KMS-11 (cell line): ENCODE measurements around the gene SERTAD3.

Experiments used
- H2AFZ ChIP-seq: fragments of 200-600 bp; sonication (generic); 2 replicates; pipeline ENCODE4 v1.6.1; 2016; ENCODE audit warnings: antibody characterized with exemption, mixed run types, low read depth
- H3K27ac ChIP-seq: fragments of 200-600 bp; sonication (generic); 2 replicates; pipeline ENCODE4 v1.6.1; 2016; ENCODE audit warnings: mild to moderate bottlenecking, mixed run types
- H3K27me3 ChIP-seq: fragments of 200-600 bp; sonication (generic); 2 replicates; pipeline ENCODE4 v1.6.1; 2017; ENCODE audit warnings: mild to moderate bottlenecking, low read depth, mixed run types, moderate library complexity; ENCODE audit not compliant: insufficient read depth
- H3K36me3 ChIP-seq: fragments of 200-600 bp; sonication (generic); 2 replicates; pipeline ENCODE4 v1.6.1; 2017; ENCODE audit warnings: mild to moderate bottlenecking, mixed run types; ENCODE audit not compliant: insufficient read depth
- H3K4me1 ChIP-seq: fragments of 200-600 bp; sonication (generic); 2 replicates; pipeline ENCODE4 v1.6.1; 2016; ENCODE audit warnings: mild to moderate bottlenecking, low read depth, mixed run types; ENCODE audit not compliant: poor library complexity, severe bottlenecking
- H3K4me2 ChIP-seq: fragments of 200-600 bp; sonication (generic); 2 replicates; pipeline ENCODE4 v1.7.0; 2016; ENCODE audit warnings: mild to moderate bottlenecking, mixed run types
- H3K4me3 ChIP-seq: fragments of 200-600 bp; sonication (generic); IDR thresholded peaks from 2 replicates; pipeline ENCODE4 v1.6.1; 2017; ENCODE audit warnings: low read depth, low read length, mixed read lengths; ENCODE audit not compliant: insufficient read depth
- H3K79me2 ChIP-seq: fragments of 200-600 bp; sonication (generic); 2 replicates; pipeline ENCODE4 v1.6.1; 2016; ENCODE audit warnings: low read depth, mixed run types; ENCODE audit not compliant: insufficient read depth
- H3K9ac ChIP-seq: fragments of 200-600 bp; sonication (generic); 2 replicates; pipeline ENCODE4 v1.6.1; 2016; ENCODE audit warnings: mild to moderate bottlenecking, mixed run types
- H4K20me1 ChIP-seq: fragments of 200-600 bp; sonication (generic); 2 replicates; pipeline ENCODE4 v1.6.1; 2016; ENCODE audit warnings: mild to moderate bottlenecking, mixed run types; ENCODE audit not compliant: insufficient read depth
- TF ChIP-seq, protein P1 (sequence below): fragments of 200-600 bp; sonication (generic); conservative IDR thresholded peaks from 2 replicates; pipeline ENCODE4 v1.6.1; 2017; ENCODE audit warnings: low read depth, mild to moderate bottlenecking, antibody characterized with exemption, low read length, moderate library complexity, mixed read lengths

SERTAD3 gene

GRCh38 chr19:40414542-40415535 is 29.3 kb downstream of the SERTAD3 start:
- peaks cover 13% of the 10 kb centered on the region for H3K4me1 ChIP-seq
- 0 out of 2 replicates have a peak overlapping the region, but pooled peaks have one; percentile 6 for H2AFZ ChIP-seq
- H4K20me1 ChIP-seq: no peaks in the 10 kb centered on the region
- H3K79me2 ChIP-seq: no peaks in the 10 kb centered on the region
- H3K9ac ChIP-seq: no peak overlapping the region
- H3K27ac ChIP-seq: no peak overlapping the region
- H3K36me3 ChIP-seq: no peaks in the 10 kb centered on the region
- no peak overlapping the region for H3K4me2 ChIP-seq
- no peaks in the 10 kb centered on the region for H3K27me3 ChIP-seq
- TF ChIP-seq, protein P1, sequence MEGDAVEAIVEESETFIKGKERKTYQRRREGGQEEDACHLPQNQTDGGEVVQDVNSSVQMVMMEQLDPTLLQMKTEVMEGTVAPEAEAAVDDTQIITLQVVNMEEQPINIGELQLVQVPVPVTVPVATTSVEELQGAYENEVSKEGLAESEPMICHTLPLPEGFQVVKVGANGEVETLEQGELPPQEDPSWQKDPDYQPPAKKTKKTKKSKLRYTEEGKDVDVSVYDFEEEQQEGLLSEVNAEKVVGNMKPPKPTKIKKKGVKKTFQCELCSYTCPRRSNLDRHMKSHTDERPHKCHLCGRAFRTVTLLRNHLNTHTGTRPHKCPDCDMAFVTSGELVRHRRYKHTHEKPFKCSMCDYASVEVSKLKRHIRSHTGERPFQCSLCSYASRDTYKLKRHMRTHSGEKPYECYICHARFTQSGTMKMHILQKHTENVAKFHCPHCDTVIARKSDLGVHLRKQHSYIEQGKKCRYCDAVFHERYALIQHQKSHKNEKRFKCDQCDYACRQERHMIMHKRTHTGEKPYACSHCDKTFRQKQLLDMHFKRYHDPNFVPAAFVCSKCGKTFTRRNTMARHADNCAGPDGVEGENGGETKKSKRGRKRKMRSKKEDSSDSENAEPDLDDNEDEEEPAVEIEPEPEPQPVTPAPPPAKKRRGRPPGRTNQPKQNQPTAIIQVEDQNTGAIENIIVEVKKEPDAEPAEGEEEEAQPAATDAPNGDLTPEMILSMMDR: no peak
- no peak overlapping the region for H3K4me3 ChIP-seq

DNA sequence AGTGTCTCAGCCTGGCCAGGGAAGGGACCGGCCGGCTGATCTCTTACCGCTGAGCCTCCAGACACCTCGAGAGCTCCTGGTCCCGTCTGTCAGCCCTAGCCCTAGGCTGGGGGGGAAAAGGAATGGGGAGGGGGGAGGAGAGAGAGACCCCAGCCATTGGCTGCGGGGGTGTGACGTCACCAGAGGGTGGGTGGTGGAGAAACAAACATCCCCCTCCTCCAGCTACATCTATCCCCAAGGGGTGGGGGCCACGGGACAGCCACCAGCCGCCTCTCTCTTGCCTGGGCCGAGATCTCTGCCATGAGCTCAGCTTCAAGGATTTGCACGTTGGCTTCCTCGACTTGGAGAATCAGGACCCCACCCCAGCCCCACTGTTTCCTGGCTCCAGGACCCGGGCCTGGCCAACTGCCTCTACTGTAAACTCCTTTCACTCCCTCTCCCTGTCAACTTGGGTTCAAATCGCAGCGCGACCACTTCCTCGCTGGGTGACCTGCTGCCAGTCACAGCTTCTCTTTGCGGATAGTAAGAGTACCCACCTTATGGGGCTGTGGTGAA is 30.8 kb downstream of the SERTAD3 start, which contains the start of gene PRX:
TSS of gene PRX (minus strand) at position 88 of the 555 bp plus-strand sequence. CDS start 5,446 bp downstream, outside the sequence.
- Histone ChIP-seq H3K79me2 (no peaks in the 10 kb centered on the region), H2AFZ (no peak within 1 kb of the TSS), H3K27me3 (no peaks in the 10 kb centered on the region), H3K4me1 (peaks cover 13% of the 10 kb centered on the region), H3K27ac (no peak within 1 kb of the TSS), H3K4me3 (no peak within 1 kb of the TSS), H3K9ac (no peak within 1 kb of the TSS), H3K36me3 (no peaks in the 10 kb centered on the region), H3K4me2 (no peak within 1 kb of the TSS), H4K20me1 (no peaks in the 10 kb centered on the region)
- TF ChIP-seq, protein P1: no peak

DNA sequence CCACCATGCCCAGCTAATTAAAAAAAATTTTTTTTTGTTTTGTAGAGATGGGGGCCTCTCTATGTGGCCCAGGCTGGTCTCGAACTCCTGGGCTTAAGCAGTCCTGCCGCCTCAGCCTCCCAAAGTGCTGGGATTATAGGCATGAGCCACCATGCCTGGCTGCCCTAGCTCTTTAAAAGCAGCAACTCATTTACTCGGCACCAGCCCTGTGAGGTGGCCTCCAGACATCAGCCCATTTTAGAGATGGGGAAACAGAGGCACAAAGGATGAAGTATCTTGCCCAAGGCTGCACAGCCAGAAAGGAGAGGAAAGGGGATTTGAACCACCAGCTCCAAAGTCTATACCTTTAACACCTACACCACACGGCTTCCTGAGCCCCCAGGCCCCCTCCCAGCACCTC is 31.3 kb downstream of the SERTAD3 start:
- TF ChIP-seq, protein P1: no peak
- Histone ChIP-seq H3K79me2 (no peaks in the 10 kb centered on the region), H3K27me3 (no peaks in the 10 kb centered on the region), H2AFZ (no peak overlapping the region), H3K4me3 (no peak overlapping the region), H4K20me1 (no peaks in the 10 kb centered on the region), H3K4me2 (no peak overlapping the region), H3K9ac (no peak overlapping the region), H3K27ac (no peak overlapping the region), H3K36me3 (no peaks in the 10 kb centered on the region), H3K4me1 (peaks cover 13% of the 10 kb centered on the region)

DNA sequence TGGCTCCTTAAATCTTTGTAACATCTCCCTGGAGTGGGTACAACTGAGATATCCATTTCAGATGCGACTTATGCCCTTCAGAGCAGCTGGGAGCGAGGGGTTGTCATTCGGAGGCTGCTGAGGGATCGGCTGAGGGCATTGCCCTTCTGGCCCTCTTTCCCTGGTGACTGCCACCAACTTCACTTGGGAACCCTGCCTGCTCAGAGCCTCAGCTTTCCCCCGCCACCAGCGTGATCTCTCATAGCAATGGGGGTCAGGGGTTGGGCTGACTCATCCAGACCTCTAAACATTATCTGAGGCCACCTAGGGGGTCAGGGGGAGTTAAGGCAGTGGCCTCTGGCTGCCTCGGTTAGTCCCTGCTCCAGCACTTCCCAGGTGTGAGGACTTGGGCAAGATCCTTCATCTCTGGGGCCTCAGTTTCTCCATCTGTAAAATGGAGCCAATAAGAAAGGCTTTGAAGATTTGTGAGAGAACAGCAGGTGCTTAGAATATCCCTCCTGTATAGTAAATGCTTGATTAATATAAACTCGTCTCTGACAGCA is 32.1 kb downstream of the SERTAD3 start:
- no peak overlapping the region for H2AFZ ChIP-seq
- TF ChIP-seq, protein P1: no peak
- H3K9ac ChIP-seq: no peak overlapping the region
- no peak overlapping the region for H3K27ac ChIP-seq
- H3K27me3 ChIP-seq: no peaks in the 10 kb centered on the region
- peaks cover 9% of the 10 kb centered on the region for H3K4me1 ChIP-seq
- no peak overlapping the region for H3K4me2 ChIP-seq
- H3K4me3 ChIP-seq: no peak overlapping the region
- H3K79me2 ChIP-seq: no peaks in the 10 kb centered on the region
- no peaks in the 10 kb centered on the region for H3K36me3 ChIP-seq
- H4K20me1 ChIP-seq: no peaks in the 10 kb centered on the region
